Measurements from ENCODE around the gene DOP1B. TPM values are rescaled to one million over a fixed set of nuclear protein-coding genes. Genes with fewer than 3 reads are reported as not detected.

Gene DOP1B
- total RNA-seq, 1 experiment from 2014 or later: 8.7 TPM

DNA sequence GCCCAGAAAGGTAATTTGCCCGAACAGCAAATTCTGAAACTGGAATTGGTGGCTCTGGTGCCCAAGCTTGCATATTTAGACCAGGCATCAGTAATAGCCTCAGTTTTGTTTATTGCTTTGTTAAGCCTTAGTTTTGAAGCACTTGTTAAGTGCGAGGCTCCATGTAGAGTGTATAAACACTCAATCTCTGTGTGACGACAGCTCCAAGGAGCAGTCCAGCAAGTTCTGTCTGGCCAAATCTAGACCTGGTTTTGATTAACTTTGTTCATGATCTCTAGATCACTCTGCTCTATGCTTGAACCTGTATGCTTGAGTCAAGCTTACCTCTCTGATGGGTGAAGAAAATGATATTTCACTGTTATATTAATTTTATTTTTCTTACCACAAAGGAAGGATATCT is 37.4 kb downstream of the DOP1B start:
- Mint-ChIP-seq H3K9me3 (no peaks in the 10 kb centered on the region), H3K27me3 (ENCODE audit: low read depth) (no peaks in the 10 kb centered on the region), H3K4me3 (no peak overlapping the region), H3K27ac (no peak overlapping the region), H3K4me1 (peaks cover 7 to 11% of the 10 kb centered on the region in 2 experiments; a peak in 3 of 4 replicates), H3K36me3 (ENCODE audit: insufficient read depth in 1 of 3, low read depth in 3 of 3) (peaks cover 0 to 2% (median 0%) of the 10 kb centered on the region in 3 experiments; a peak in 1 of 7 replicates)
- TF ChIP-seq, protein P1, sequence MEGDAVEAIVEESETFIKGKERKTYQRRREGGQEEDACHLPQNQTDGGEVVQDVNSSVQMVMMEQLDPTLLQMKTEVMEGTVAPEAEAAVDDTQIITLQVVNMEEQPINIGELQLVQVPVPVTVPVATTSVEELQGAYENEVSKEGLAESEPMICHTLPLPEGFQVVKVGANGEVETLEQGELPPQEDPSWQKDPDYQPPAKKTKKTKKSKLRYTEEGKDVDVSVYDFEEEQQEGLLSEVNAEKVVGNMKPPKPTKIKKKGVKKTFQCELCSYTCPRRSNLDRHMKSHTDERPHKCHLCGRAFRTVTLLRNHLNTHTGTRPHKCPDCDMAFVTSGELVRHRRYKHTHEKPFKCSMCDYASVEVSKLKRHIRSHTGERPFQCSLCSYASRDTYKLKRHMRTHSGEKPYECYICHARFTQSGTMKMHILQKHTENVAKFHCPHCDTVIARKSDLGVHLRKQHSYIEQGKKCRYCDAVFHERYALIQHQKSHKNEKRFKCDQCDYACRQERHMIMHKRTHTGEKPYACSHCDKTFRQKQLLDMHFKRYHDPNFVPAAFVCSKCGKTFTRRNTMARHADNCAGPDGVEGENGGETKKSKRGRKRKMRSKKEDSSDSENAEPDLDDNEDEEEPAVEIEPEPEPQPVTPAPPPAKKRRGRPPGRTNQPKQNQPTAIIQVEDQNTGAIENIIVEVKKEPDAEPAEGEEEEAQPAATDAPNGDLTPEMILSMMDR (conservative IDR thresholded peaks at IDR 0.05): no peak
- Histone ChIP-seq H3K4me1 (ENCODE audit: insufficient read depth, low read length) (no peaks in the 10 kb centered on the region), H3K56ac (ENCODE audit: insufficient read length, low read depth, low read length) (no peak overlapping the region), H3K27ac (ENCODE audit: insufficient read length, low read depth, low read length) (no peak overlapping the region), H2BK120ac (ENCODE audit: low read depth, low read length, poor library complexity, severe bottlenecking) (no peak overlapping the region), H3K27me3 (ENCODE audit: insufficient read depth, low read length) (no peaks in the 10 kb centered on the region), H3K14ac (ENCODE audit: insufficient read depth, low read length) (no peak overlapping the region), H2BK20ac (ENCODE audit: low read depth, low read length, poor library complexity, severe bottlenecking) (no peak overlapping the region), H2BK5ac (ENCODE audit: insufficient read length, low read length) (no peak overlapping the region), H3K4ac (ENCODE audit: low read depth, low read length) (no peak overlapping the region), H3K23me2 (ENCODE audit: insufficient read length, low read depth, low read length, poor library complexity, severe bottlenecking) (no peaks in the 10 kb centered on the region), H3T11ph (ENCODE audit: low read length) (no peak overlapping the region), H3K18ac (ENCODE audit: insufficient read length, low read depth, low read length) (no peak overlapping the region), H4K20me1 (ENCODE audit: control insufficient read depth, insufficient read depth, insufficient read length) (no peaks in the 10 kb centered on the region), H3K9me3 (ENCODE audit: control insufficient read depth, low read depth, low read length) (no peaks in the 10 kb centered on the region), H2BK12ac (ENCODE audit: insufficient read length, low read depth, low read length) (no peak overlapping the region), H4K5ac (ENCODE audit: insufficient read length, low read depth, low read length) (no peak overlapping the region), H3K79me2 (ENCODE audit: insufficient read depth, low read length) (no peaks in the 10 kb centered on the region), H2BK15ac (ENCODE audit: low read depth, low read length) (no peak overlapping the region), H3K4me2 (ENCODE audit: insufficient read depth, insufficient read length, low read length) (no peak overlapping the region), H2AFZ (ENCODE audit: low read length) (no peak overlapping the region), H3K79me1 (ENCODE audit: insufficient read depth, low read depth, low read length, poor library complexity, severe bottlenecking) (no peaks in the 10 kb centered on the region), H4K91ac (ENCODE audit: insufficient read length, low read depth, low read length) (no peak overlapping the region), H3K9ac (ENCODE audit: extremely low read depth, insufficient read length, low read length) (no peak overlapping the region), H3K23ac (ENCODE audit: insufficient read length, low read depth, low read length) (no peak overlapping the region), H2AK5ac (ENCODE audit: insufficient read length, low read length) (no peak overlapping the region), H4K8ac (replicated peaks; ENCODE audit: insufficient read length, low read depth, low read length) (no peak overlapping the region)
- WGBS (ENCODE audit: extremely low coverage, insufficient read length, low lambda C conversion rate): no CpG with 5 or more reads among the region's 3 CpGs
- DNase-seq: no peak
